Kidney (tissue), 14 donors: ENCODE measurements around the gene SLC7A1. TPM values are rescaled to one million over a fixed set of nuclear protein-coding genes. Genes with fewer than 3 reads are reported as not detected.

Source experiments
- DNase-seq, 5 donors: peaks; one replicate each; pipeline ENCODE4 v3.0.0-alpha.2; 2013 to 2020
- FAIRE-seq: peaks from 2 replicates; lab custom pipeline; 2012; peaks lifted over from hg19 to GRCh38; lab: Jason Lieb, UNC
- H3K27ac ChIP-seq, 2 donors: one replicate each; pipeline ENCODE4 v1.7.0; 2013; ENCODE audit warnings: low read depth in 2 of 2, low read length in 2 of 2, inconsistent platforms in 1 of 2
- H3K27me3 ChIP-seq: one replicate; pipeline ENCODE4 v1.7.1; 2013; ENCODE audit warnings: low read length, inconsistent platforms; ENCODE audit not compliant: control insufficient read depth, insufficient read depth
- H3K36me3 ChIP-seq, 3 donors: one replicate each; pipeline versions ENCODE4 v1.7.0 to v1.7.1; 2013; ENCODE audit warnings: low read length in 3 of 3, control low read depth in 1 of 3, inconsistent platforms in 1 of 3; ENCODE audit not compliant: insufficient read depth in 3 of 3, control insufficient read depth in 2 of 3
- H3K4me1 ChIP-seq, 3 donors: one replicate each; pipeline versions ENCODE4 v1.7.0 to v1.7.1; 2013; ENCODE audit warnings: low read length in 3 of 3, inconsistent platforms in 1 of 3, low read depth in 1 of 3; ENCODE audit not compliant: control insufficient read depth in 2 of 3, insufficient read depth in 2 of 3
- H3K4me3 ChIP-seq, 3 donors: one replicate each; pipeline versions ENCODE4 v1.7.0 to v1.8.1; 2013; ENCODE audit warnings: low read length in 3 of 3, control low read depth in 1 of 3, inconsistent platforms in 1 of 3
- H3K9ac ChIP-seq, 3 donors: one replicate each; pipeline versions ENCODE4 v1.7.0 to v1.7.1; 2013; ENCODE audit warnings: low read length in 3 of 3, control low read depth in 1 of 3, inconsistent platforms in 1 of 3
- H3K9me3 ChIP-seq, 3 donors: one replicate each; pipeline versions ENCODE4 v1.7.0 to v1.7.1; 2013; ENCODE audit warnings: low read length in 3 of 3, control low read depth in 1 of 3, inconsistent platforms in 1 of 3; ENCODE audit not compliant: control insufficient read depth in 2 of 3, insufficient read depth in 1 of 3
- CTCF ChIP-seq: IDR thresholded peaks from 3 replicates; pipeline ENCODE4 v1.5.1; 2012; ENCODE audit warnings: mild to moderate bottlenecking, moderate library complexity, borderline replicate concordance; ENCODE audit not compliant: insufficient read depth; ENCODE audit errors: extremely low read depth
- intact Hi-C: fragments of 100-400 bp; cut with DNase I; formaldehyde crosslinking; loops from one replicate; pipeline ENCODE4 v1.11.1; 2022
- polyA plus RNA-seq: library from polyadenylated mRNA; stranded (reverse); fragments of 350-450 nt; fragmentation: Illumina TruSeq; extraction: RNeasy Lipid Tissue Mini Kit (QIAGEN cat#74804); gene quantifications from one replicate; pipeline ENCODE4 v1.2.3, GENCODE V29; 2014; ENCODE audit warnings: low read depth, low replicate concordance; ENCODE audit not compliant: insufficient read depth
- total RNA-seq: library from RNA; stranded (reverse); fragmentation: NEBNext Ultra II Directional; extraction: Animal tissue kit (Norgen Biotek cat#: 25700); gene quantifications from one replicate; pipeline ENCODE4 v1.2.1, GENCODE V29; 2021
- donor health status: control.
- donor health status: control.
- donor health status: control.
- donor health status: control.
- donor health status: control.
- donor health status: DM: yes; HTN: yes; CAD: no.
- donor health status: Normal renal cell carcinoma (clear cell type).

Gene SLC7A1
- total and polyA plus RNA-seq, 2 donors from 2014 or later, result 2.8 to 64.5 TPM

GRCh38 chr13:29510651-29511084 is 84.8 kb downstream of the SLC7A1 start:
- no peak overlapping the region for H3K4me3 ChIP-seq
- DNase-seq (no peak), FAIRE-seq (no peak)
- no peaks in the 10 kb centered on the region for H3K9me3 ChIP-seq
- no peaks in the 10 kb centered on the region for H3K36me3 ChIP-seq
- no peak overlapping the region for H3K27ac ChIP-seq
- no peak overlapping the region for H3K9ac ChIP-seq
- TF ChIP-seq CTCF, result no peak
- H3K27me3 ChIP-seq, result no peaks in the 10 kb centered on the region
- intact Hi-C loops, result no loop called here
- H3K4me1 ChIP-seq, result peaks cover 3 to 8% (median 5%) of the 10 kb centered on the region in 3 donors

GRCh38 chr13:29509999-29510589 is 85.4 kb downstream of the SLC7A1 start:
- H3K9ac ChIP-seq, result no peak overlapping the region
- H3K4me3 ChIP-seq, result no peak overlapping the region
- no peak for DNase-seq
- TF ChIP-seq CTCF, result no peak
- FAIRE-seq, result no peak
- H3K9me3 ChIP-seq, result no peaks in the 10 kb centered on the region
- H3K4me1 ChIP-seq, result peaks cover 3 to 8% (median 5%) of the 10 kb centered on the region in 3 donors
- H3K27ac ChIP-seq, result no peak overlapping the region
- no peaks in the 10 kb centered on the region for H3K27me3 ChIP-seq
- no peaks in the 10 kb centered on the region for H3K36me3 ChIP-seq
- intact Hi-C loops, result loop anchor here (5.0 kb wide), 1 partner anchor 602 kb away; no protein-coding TSS in a partner anchor

DNA sequence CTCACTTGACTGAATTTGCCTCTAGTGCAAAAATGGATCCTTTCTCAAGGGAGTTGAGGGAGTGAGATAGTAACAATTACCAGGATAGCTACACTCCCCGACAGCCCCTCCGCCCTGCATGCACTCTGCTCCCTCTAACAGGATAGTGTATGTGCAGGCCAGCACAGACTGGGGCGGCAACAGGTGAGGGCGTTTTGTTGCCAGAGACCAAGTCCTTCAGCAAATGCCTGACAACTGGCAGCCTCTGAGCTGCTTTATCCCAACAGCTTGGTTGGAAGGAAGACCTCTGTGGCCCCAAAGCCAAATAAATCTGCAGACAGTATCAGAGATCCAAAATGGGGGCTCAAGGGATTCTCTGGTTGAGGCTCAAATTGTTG is 86.6 kb downstream of the SLC7A1 start:
- TF ChIP-seq CTCF, result no peak
- FAIRE-seq (no peak), DNase-seq (no peak)
- Histone ChIP-seq H3K27me3 (no peaks in the 10 kb centered on the region), H3K27ac (no peak overlapping the region), H3K9me3 (no peaks in the 10 kb centered on the region), H3K4me1 (peaks cover 3 to 8% (median 5%) of the 10 kb centered on the region in 3 donors), H3K36me3 (no peaks in the 10 kb centered on the region), H3K9ac (no peak overlapping the region), H3K4me3 (no peak overlapping the region)
- intact Hi-C loops, result loop anchor here (5.0 kb wide), 1 partner anchor 603 kb away; no protein-coding TSS in a partner anchor
